ENCODE measurements around the gene GBF1.

The GBF1 gene

DNA sequence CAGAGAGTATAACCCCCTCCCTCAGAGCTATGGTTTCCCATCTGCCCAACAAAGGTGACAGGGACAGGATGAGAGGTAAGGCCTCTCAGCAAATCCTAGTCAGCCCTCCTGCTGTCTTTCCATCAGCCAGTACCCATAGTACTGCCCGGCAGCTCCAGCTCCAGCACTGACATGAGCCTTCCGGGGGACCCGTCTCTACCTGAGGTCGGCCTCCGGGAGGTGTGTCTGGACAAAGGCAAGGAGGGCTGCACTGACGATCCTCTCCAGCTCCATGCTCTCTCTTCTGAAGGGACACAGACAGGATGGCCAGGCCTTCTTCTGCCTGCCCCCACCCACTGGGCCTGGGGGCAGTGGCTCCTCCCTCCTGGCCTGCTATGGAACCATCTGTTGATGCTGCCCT lies 179.6 kb downstream of the GBF1 start:
- ChIA-PET CTCF (interaction anchor here (0.9 kb wide), 2 partner anchors 25 to 195 kb away, joined by 3 to 4 read pairs; no protein-coding TSS in a partner anchor), POLR2A (interaction anchor here (1.3 to 5.8 kb wide), 5 partner anchors 15 to 54 kb away, joined by 3 to 64 read pairs (median 5); partner anchors contain the start of gene C10orf95)
- TF ChIP-seq, protein P1, sequence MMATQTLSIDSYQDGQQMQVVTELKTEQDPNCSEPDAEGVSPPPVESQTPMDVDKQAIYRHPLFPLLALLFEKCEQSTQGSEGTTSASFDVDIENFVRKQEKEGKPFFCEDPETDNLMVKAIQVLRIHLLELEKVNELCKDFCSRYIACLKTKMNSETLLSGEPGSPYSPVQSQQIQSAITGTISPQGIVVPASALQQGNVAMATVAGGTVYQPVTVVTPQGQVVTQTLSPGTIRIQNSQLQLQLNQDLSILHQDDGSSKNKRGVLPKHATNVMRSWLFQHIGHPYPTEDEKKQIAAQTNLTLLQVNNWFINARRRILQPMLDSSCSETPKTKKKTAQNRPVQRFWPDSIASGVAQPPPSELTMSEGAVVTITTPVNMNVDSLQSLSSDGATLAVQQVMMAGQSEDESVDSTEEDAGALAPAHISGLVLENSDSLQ (IDR thresholded peaks at IDR 0.05) = no peak
- no peak for TF ChIP-seq SUZ12 (IDR thresholded peaks at IDR 0.05)
- no peak for TF ChIP-seq LEF1 (IDR thresholded peaks at IDR 0.05; ENCODE audit: borderline replicate concordance)
- no peak for TF ChIP-seq ZNF384 (IDR thresholded peaks at IDR 0.05)
- no peak for TF ChIP-seq NFRKB (IDR thresholded peaks at IDR 0.05)
- TF ChIP-seq L3MBTL2 (conservative IDR thresholded peaks at IDR 0.05) = no peak
- TF ChIP-seq FOXK2 (IDR thresholded peaks at IDR 0.05) = no peak
- no peak for TF ChIP-seq TARDBP (IDR thresholded peaks at IDR 0.05)
- no peak for TF ChIP-seq SP1 (IDR thresholded peaks at IDR 0.05)
- TF ChIP-seq FOXM1 (IDR thresholded peaks at IDR 0.05; ENCODE audit: borderline replicate concordance) = no peak
- no peak for TF ChIP-seq BHLHE40 (IDR thresholded peaks at IDR 0.05; ENCODE audit: borderline replicate concordance)
- no peak for TF ChIP-seq FOXA1 (IDR thresholded peaks at IDR 0.05)
- TF ChIP-seq HDGF (IDR thresholded peaks at IDR 0.05; ENCODE audit: borderline replicate concordance) = no peak
- DNase-seq (ENCODE audit: extremely low spot score) = no peak

DNA sequence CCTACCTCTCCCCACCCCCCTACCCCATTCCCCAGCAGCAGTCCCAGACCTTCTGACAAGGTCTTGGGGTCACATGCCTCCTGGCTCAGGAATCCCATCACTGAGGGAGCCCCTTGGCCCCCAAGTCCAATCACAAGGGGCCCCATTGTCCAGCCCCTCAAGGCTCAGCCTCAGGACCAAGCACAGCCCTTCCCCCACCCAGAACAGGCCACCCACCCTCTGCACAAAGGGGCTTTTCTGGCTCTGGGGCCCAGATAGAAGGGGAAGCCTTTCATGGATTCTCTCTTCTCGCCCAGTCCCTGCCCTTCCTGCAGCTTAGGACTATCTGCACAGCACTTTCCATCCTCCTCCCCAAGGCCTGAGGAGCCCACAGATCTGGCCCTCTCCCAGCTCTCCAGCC lies 180.1 kb downstream of the GBF1 start:
- ChIA-PET CTCF (no interaction called here), POLR2A (no interaction called here)
- TF ChIP-seq NFRKB (IDR thresholded peaks at IDR 0.05) = no peak
- no peak for TF ChIP-seq LEF1 (IDR thresholded peaks at IDR 0.05; ENCODE audit: borderline replicate concordance)
- no peak for TF ChIP-seq BHLHE40 (IDR thresholded peaks at IDR 0.05; ENCODE audit: borderline replicate concordance)
- TF ChIP-seq FOXA1 (IDR thresholded peaks at IDR 0.05) = no peak
- TF ChIP-seq ARNT (IDR thresholded peaks at IDR 0.05) = no peak
- TF ChIP-seq TARDBP (IDR thresholded peaks at IDR 0.05) = no peak
- TF ChIP-seq CTBP1 (IDR thresholded peaks at IDR 0.05; ENCODE audit: borderline replicate concordance) = no peak
- no peak for TF ChIP-seq L3MBTL2 (conservative IDR thresholded peaks at IDR 0.05)
- no peak for TF ChIP-seq SP1 (IDR thresholded peaks at IDR 0.05)
- no peak for DNase-seq (ENCODE audit: extremely low spot score)

DNA sequence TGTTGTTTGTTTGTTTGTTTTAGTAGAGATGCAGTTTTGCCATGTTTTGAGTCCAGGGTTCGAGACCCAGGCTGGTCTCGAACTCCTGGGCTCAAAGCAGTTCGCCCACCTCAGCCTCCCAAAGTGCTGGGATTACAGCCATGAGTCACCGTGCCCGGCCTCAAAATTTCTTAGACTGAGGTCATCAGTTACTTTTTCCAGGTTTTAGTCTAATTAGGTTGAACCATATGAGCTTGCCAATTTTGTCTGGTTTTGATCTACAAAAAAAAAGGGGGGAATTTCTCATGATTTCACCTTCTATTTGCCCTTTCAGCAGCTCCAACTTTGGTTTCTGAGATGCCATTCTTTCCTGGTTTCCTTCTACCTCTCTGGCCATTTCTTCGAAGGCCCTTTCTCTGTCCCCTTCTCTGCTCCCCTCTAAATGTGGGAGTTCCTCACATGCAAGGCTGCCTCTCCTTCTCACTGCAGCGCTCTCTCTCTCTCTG lies 181.5 kb downstream of the GBF1 start:
- CTCF ChIA-PET = no interaction called here
- TF ChIP-seq FOXM1 (IDR thresholded peaks at IDR 0.05; ENCODE audit: borderline replicate concordance) (no peak), L3MBTL2 (conservative IDR thresholded peaks at IDR 0.05) (no peak)
- POLR2A ChIA-PET = interaction anchor here (1.1 kb wide), 1 partner anchor 14 kb away, joined by 3 read pairs; no protein-coding TSS in a partner anchor
- no peak for DNase-seq (ENCODE audit: extremely low spot score)

DNA sequence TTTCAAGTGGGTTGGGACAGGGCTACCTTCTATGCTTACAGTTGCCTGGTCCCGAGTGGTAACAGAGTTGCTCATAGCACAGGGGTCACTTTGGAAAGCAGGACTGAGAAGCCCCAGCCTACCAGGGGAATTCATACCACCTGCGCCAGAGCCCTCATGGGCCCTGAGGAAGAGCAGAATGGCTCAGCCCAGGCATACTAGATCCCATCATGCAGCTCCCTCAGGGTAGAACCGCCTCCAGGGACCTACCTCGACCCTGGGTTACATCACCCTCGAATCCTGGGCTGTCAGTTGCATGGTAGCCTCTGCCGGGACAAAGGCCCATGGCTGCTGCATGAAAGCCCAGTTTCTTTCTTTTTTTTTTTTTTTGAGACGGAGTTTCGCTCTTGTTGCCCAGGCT lies 184.1 kb downstream of the GBF1 start:
- ChIA-PET CTCF (no interaction called here), POLR2A (interaction anchor here (4.2 kb wide), 1 partner anchor 21 kb away, joined by 62 read pairs; the partner anchor contains the start of gene C10orf95)
- TF ChIP-seq L3MBTL2 (conservative IDR thresholded peaks at IDR 0.05) (no peak), ARNT (IDR thresholded peaks at IDR 0.05) (no peak), BHLHE40 (IDR thresholded peaks at IDR 0.05; ENCODE audit: borderline replicate concordance) (no peak), CTBP1 (IDR thresholded peaks at IDR 0.05; ENCODE audit: borderline replicate concordance) (no peak), HDGF (IDR thresholded peaks at IDR 0.05; ENCODE audit: borderline replicate concordance) (no peak), SP1 (IDR thresholded peaks at IDR 0.05) (no peak), TARDBP (IDR thresholded peaks at IDR 0.05) (no peak), ELF4 (IDR thresholded peaks at IDR 0.05) (no peak), LEF1 (IDR thresholded peaks at IDR 0.05; ENCODE audit: borderline replicate concordance) (no peak), FOXA1 (IDR thresholded peaks at IDR 0.05) (no peak), SUZ12 (IDR thresholded peaks at IDR 0.05) (no peak), FOXM1 (IDR thresholded peaks at IDR 0.05; ENCODE audit: borderline replicate concordance) (no peak), ZNF384 (IDR thresholded peaks at IDR 0.05) (no peak)
- TF ChIP-seq, protein P1 (IDR thresholded peaks at IDR 0.05) = no peak
- no peak for DNase-seq (ENCODE audit: extremely low spot score)

DNA sequence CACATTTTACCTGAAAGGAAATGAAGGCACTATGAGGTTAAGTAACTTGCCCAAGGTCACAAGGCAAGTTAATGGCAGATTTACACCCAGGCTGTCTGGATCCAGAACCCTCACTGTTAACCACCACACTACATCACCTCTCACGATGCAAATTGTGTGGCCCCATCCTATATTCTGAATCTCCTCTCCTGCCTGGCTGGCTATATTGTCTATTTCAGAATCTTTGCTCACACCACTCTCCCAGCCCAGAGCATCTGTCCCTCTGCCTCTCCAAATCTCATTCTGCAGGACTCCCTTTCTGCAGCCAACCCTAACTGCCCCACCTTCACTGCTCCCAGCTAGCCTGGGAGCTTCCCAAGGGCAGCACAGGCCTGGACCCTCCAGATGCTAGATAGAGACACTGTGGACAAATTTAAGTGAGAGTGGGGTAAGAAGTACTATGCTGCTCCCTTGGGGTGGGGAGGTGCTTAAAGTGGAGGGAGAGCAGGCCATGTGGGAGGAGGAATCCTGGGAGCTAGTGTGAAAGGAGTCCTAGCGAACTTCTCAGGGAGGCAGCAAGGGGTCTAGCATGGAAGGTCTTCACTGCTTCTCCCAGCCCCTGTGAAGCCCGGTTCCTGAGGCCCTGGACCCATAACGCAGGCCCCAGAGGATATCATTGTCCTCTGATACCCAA lies 186.3 kb downstream of the GBF1 start:
- TF ChIP-seq CTBP1 (IDR thresholded peaks at IDR 0.05; ENCODE audit: borderline replicate concordance) = no peak
- TF ChIP-seq BHLHE40 (IDR thresholded peaks at IDR 0.05; ENCODE audit: borderline replicate concordance) = no peak
- TF ChIP-seq ZNF384 (IDR thresholded peaks at IDR 0.05) = no peak
- no peak for TF ChIP-seq TARDBP (IDR thresholded peaks at IDR 0.05)
- TF ChIP-seq, protein P1 (IDR thresholded peaks at IDR 0.05) = no peak
- no peak for TF ChIP-seq SUZ12 (IDR thresholded peaks at IDR 0.05)
- no peak for TF ChIP-seq NFRKB (IDR thresholded peaks at IDR 0.05)
- no peak for TF ChIP-seq FOXK2 (IDR thresholded peaks at IDR 0.05)
- TF ChIP-seq SP1 (IDR thresholded peaks at IDR 0.05) = no peak
- no peak for TF ChIP-seq LEF1 (IDR thresholded peaks at IDR 0.05; ENCODE audit: borderline replicate concordance)
- no peak for TF ChIP-seq L3MBTL2 (conservative IDR thresholded peaks at IDR 0.05)
- TF ChIP-seq ARNT (IDR thresholded peaks at IDR 0.05) = no peak
- TF ChIP-seq ELF4 (IDR thresholded peaks at IDR 0.05) = no peak

More for the DNA sequence above, 186.3 kb downstream of the GBF1 start:
- DNase-seq (ENCODE audit: extremely low spot score) = no peak
- CTCF ChIA-PET = interaction anchor here (0.5 to 1.4 kb wide), 4 partner anchors 10 to 32 kb away, joined by 3 to 6 read pairs (median 3); partner anchors contain the start of gene FBXL15
- POLR2A ChIA-PET = interaction anchor here (0.7 to 4.2 kb wide), 17 partner anchors 9 to 199 kb away, joined by 3 to 75 read pairs (median 4); partner anchors contain the start of genes C10orf95, FBXL15 and GBF1
